Measurements from ENCODE around the gene PIGZ.

The PIGZ gene

GRCh38 chr3:196996454-196997265 lies 28.0 kb upstream of the PIGZ start:
- no peak for DNase-seq (ENCODE audit: low spot score in 2 of 2)
- Mint-ChIP-seq H3K9me3 (no peaks in the 10 kb centered on the region), H3K27ac (ENCODE audit: low read depth) (no peak overlapping the region), H3K27me3 (no peaks in the 10 kb centered on the region), H3K4me3 (no peak overlapping the region), H3K4me1 (no peaks in the 10 kb centered on the region), H3K36me3 (ENCODE audit: insufficient read depth) (peaks cover 2% of the 10 kb centered on the region)
- ATAC-seq (replicated peaks; ENCODE audit: extremely low read depth, poor library complexity, severe bottlenecking) = no peak

DNA sequence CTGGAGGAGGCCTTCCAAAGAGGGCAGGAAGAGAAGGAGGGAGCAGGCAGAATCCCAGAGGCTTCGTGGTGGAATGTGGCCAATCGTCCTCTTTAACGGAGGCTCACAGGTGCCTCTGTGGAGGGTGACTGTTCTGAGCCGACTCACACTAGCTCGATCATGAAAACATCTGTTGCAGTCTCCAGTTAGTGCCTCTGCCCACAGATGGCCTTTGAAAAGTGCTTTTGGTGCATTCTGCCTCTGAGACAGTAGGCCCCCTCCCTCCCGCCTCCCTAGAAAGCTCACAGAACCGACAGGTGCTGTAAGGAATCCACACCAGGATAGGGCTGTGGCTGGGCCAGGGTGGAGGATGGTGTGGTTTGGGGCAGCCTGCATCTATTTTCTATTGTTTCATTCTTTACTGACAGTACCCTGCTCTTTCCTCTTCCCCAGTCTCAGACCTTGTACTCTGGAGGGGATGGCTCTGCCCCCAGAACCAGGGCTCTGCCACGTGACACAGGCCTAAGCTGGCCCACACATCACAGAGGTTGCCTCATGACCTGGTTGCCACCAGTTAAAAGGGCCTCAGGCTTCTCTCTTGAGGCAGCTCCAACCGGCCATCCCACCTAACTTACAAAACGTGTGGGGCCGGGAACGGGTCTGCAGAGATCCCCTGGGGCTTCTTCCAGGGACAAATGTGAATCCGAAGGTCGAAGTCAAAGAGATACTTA lies 27.2 kb upstream of the PIGZ start:
- no peaks in the 10 kb centered on the region for H3K4me1 Mint-ChIP-seq
- no peaks in the 10 kb centered on the region for H3K9me3 Mint-ChIP-seq
- H3K27me3 Mint-ChIP-seq = no peaks in the 10 kb centered on the region
- no peak overlapping the region for H3K27ac Mint-ChIP-seq (ENCODE audit: low read depth)
- H3K36me3 Mint-ChIP-seq (ENCODE audit: insufficient read depth) = peaks cover 1% of the 10 kb centered on the region
- DNase-seq (ENCODE audit: low spot score in 2 of 2) (no peak), ATAC-seq (replicated peaks; ENCODE audit: extremely low read depth, poor library complexity, severe bottlenecking) (no peak)
- no peak overlapping the region for H3K4me3 Mint-ChIP-seq

- DNase-seq (ENCODE audit: low spot score in 2 of 2) = no peak
Measured at GRCh38 chr3:196995027-196995426, 26.4 kb upstream of the PIGZ start.

DNA sequence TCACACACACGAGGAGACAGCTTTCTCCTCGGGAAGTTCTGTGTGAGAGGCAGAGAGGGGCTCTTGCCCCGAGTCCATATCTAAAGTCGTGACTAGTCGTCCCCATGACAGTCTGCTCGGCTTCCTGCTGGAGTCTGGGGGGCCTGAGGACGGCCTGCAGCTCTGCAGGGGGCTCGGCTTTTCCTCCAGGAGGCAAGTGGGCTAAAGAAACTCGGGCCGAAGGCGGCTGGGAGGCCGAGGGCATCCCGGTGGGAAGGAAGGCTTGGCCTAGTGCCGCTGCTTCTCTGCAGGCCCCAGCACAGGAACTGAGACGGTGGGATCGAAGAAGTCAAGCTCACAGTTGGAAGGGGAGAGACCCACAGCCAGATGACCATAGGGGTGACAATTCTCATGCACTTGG lies 25.4 kb upstream of the PIGZ start:
- DNase-seq (ENCODE audit: low spot score in 2 of 2) (no peak), ATAC-seq (replicated peaks; ENCODE audit: extremely low read depth, poor library complexity, severe bottlenecking) (no peak)
- Mint-ChIP-seq H3K36me3 (ENCODE audit: insufficient read depth) (no peaks in the 10 kb centered on the region), H3K9me3 (no peaks in the 10 kb centered on the region), H3K4me1 (no peaks in the 10 kb centered on the region), H3K4me3 (no peak overlapping the region), H3K27me3 (peaks cover 6% of the 10 kb centered on the region), H3K27ac (ENCODE audit: low read depth) (no peak overlapping the region)

More at GRCh38 chr3:196995027-196995426, 26.4 kb upstream of the PIGZ start:
- H3K9me3 Mint-ChIP-seq = no peaks in the 10 kb centered on the region
- no peaks in the 10 kb centered on the region for H3K4me1 Mint-ChIP-seq
- no peak for ATAC-seq (replicated peaks; ENCODE audit: extremely low read depth, poor library complexity, severe bottlenecking)
- H3K27ac Mint-ChIP-seq (ENCODE audit: low read depth) = no peak overlapping the region
- H3K4me3 Mint-ChIP-seq = no peak overlapping the region
- peaks cover 1% of the 10 kb centered on the region for H3K36me3 Mint-ChIP-seq (ENCODE audit: insufficient read depth)
- no peaks in the 10 kb centered on the region for H3K27me3 Mint-ChIP-seq

GRCh38 chr3:196992461-196993065 lies 23.9 kb upstream of the PIGZ start:
- H3K9me3 Mint-ChIP-seq = no peaks in the 10 kb centered on the region
- H3K4me1 Mint-ChIP-seq = no peaks in the 10 kb centered on the region
- DNase-seq (ENCODE audit: low spot score in 2 of 2) = no peak
- no peak overlapping the region for H3K4me3 Mint-ChIP-seq
- H3K27me3 Mint-ChIP-seq = peaks cover 19% of the 10 kb centered on the region
- H3K27ac Mint-ChIP-seq (ENCODE audit: low read depth) = no peak overlapping the region
- H3K36me3 Mint-ChIP-seq (ENCODE audit: insufficient read depth) = no peaks in the 10 kb centered on the region
- ATAC-seq (replicated peaks; ENCODE audit: extremely low read depth, poor library complexity, severe bottlenecking) = no peak

DNA sequence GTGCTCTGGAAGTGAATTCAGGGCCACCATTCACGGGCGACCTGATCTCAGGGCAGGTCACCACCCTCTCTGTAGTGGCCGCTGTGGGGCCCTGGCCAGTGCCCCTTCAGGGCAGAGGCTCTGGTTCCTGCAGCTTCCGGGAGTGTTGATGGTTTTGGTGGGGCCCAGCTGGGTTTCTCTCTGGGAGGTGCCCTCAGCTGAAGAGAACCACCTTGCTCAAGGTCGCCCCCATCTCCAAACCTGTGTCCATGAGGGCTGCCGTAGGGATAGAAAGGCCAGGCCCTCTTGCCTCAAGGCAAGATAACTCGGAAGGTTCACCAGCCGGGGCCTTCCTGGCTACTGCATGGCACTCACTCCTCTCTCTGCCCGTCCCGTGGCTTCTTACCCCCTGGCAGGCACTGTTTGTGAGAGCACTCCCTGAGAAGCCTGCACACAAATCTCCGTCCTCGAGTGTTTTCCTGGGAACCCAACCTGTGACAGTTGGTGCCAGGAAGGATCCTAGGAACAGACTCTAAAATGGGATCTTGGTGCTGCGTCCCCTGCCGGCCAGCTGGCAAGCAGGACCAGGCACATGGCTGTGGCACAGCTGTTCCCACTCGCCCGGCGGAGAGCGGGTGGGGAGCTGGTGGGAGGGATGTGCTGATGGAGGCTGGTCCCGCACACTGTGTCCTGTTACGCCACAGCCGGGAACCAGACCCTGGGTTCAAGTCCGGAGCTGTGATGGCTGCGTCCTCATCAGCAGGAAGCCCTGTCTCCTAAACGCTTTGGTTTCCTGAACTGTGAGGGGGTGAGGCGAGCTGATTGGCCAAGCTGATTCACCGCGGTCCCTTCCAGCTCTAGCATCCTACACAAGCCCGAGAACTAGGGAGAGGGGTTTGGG lies 23.2 kb upstream of the PIGZ start:
- no peak overlapping the region for H3K4me3 Mint-ChIP-seq
- no peaks in the 10 kb centered on the region for H3K4me1 Mint-ChIP-seq
- ATAC-seq (replicated peaks; ENCODE audit: extremely low read depth, poor library complexity, severe bottlenecking) (no peak), DNase-seq (ENCODE audit: low spot score in 2 of 2) (no peak)
- H3K27me3 Mint-ChIP-seq = peaks cover 26% of the 10 kb centered on the region
- no peak overlapping the region for H3K27ac Mint-ChIP-seq (ENCODE audit: low read depth)
- no peaks in the 10 kb centered on the region for H3K9me3 Mint-ChIP-seq
- no peaks in the 10 kb centered on the region for H3K36me3 Mint-ChIP-seq (ENCODE audit: insufficient read depth)

- no peaks in the 10 kb centered on the region for H3K4me1 Mint-ChIP-seq
- H3K4me3 Mint-ChIP-seq = no peak overlapping the region
- ATAC-seq (replicated peaks; ENCODE audit: extremely low read depth, poor library complexity, severe bottlenecking) = no peak
- peaks cover 31% of the 10 kb centered on the region for H3K27me3 Mint-ChIP-seq
- H3K27ac Mint-ChIP-seq (ENCODE audit: low read depth) = no peak overlapping the region
- H3K9me3 Mint-ChIP-seq = no peaks in the 10 kb centered on the region
- no peaks in the 10 kb centered on the region for H3K36me3 Mint-ChIP-seq (ENCODE audit: insufficient read depth)
- DNase-seq (ENCODE audit: low spot score in 2 of 2) = no peak
Measured at GRCh38 chr3:196990601-196991007, 22.0 kb upstream of the PIGZ start.

- no peaks in the 10 kb centered on the region for H3K9me3 Mint-ChIP-seq
- no peaks in the 10 kb centered on the region for H3K4me1 Mint-ChIP-seq
- DNase-seq (ENCODE audit: low spot score in 2 of 2) (no peak), ATAC-seq (replicated peaks; ENCODE audit: extremely low read depth, poor library complexity, severe bottlenecking) (no peak)
- no peaks in the 10 kb centered on the region for H3K36me3 Mint-ChIP-seq (ENCODE audit: insufficient read depth)
- H3K4me3 Mint-ChIP-seq = no peak overlapping the region
- no peak overlapping the region for H3K27ac Mint-ChIP-seq (ENCODE audit: low read depth)
- peaks cover 34% of the 10 kb centered on the region for H3K27me3 Mint-ChIP-seq
Measured at GRCh38 chr3:196989721-196990262, 21.2 kb upstream of the PIGZ start.

DNA sequence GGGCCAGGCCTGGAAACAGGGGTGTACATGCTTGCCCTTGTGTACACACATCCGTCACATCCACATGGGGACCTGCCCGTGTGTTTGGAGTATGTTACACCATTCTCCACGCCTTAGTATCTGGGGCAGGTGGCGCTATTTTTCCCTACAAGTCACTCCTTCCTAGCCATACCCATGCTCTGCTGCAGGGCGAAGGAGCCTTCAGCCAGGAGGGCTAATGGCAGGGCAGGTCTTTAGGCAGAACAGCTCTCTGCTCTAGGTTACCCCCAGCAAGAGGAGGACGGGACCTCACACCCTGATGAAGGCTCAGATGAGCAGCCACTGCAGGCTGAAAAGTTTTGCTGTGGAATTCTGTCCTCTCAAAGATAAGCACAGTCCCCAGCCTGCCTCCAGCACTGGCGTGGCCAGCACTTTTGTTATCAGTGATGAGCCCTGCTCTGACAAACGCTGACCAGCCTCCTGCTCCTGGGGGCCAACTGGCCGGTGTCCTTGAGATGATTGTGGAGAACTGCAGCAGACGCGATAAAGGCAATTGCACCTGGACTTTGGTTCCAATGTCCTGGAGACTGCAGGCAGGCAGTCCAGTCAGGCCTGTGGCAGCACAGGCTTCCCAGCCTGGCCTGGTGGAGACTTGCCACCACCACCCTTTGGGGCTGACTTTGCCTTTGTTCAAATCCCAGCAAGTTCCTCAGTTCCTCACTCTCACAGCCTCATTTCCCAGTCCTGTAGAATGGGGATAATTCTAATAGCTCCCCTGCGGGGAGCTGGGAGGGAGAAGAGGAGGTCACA lies 19.8 kb upstream of the PIGZ start:
- DNase-seq (ENCODE audit: low spot score in 2 of 2) = no peak
- peaks cover 3% of the 10 kb centered on the region for H3K9me3 Mint-ChIP-seq
- ATAC-seq (replicated peaks; ENCODE audit: extremely low read depth, poor library complexity, severe bottlenecking) = no peak
- no peaks in the 10 kb centered on the region for H3K4me1 Mint-ChIP-seq
- H3K36me3 Mint-ChIP-seq (ENCODE audit: insufficient read depth) = no peaks in the 10 kb centered on the region
- no peak overlapping the region for H3K4me3 Mint-ChIP-seq
- H3K27me3 Mint-ChIP-seq = peaks cover 47% of the 10 kb centered on the region
- no peak overlapping the region for H3K27ac Mint-ChIP-seq (ENCODE audit: low read depth)

- Mint-ChIP-seq H3K4me3 (no peak overlapping the region), H3K4me1 (no peaks in the 10 kb centered on the region), H3K9me3 (peaks cover 8% of the 10 kb centered on the region), H3K27me3 (peaks cover 54% of the 10 kb centered on the region), H3K36me3 (ENCODE audit: insufficient read depth) (no peaks in the 10 kb centered on the region), H3K27ac (ENCODE audit: low read depth) (no peak overlapping the region)
- DNase-seq (ENCODE audit: low spot score in 2 of 2) (no peak), ATAC-seq (replicated peaks; ENCODE audit: extremely low read depth, poor library complexity, severe bottlenecking) (no peak)
Measured at GRCh38 chr3:196987022-196987421, 18.4 kb upstream of the PIGZ start.

DNA sequence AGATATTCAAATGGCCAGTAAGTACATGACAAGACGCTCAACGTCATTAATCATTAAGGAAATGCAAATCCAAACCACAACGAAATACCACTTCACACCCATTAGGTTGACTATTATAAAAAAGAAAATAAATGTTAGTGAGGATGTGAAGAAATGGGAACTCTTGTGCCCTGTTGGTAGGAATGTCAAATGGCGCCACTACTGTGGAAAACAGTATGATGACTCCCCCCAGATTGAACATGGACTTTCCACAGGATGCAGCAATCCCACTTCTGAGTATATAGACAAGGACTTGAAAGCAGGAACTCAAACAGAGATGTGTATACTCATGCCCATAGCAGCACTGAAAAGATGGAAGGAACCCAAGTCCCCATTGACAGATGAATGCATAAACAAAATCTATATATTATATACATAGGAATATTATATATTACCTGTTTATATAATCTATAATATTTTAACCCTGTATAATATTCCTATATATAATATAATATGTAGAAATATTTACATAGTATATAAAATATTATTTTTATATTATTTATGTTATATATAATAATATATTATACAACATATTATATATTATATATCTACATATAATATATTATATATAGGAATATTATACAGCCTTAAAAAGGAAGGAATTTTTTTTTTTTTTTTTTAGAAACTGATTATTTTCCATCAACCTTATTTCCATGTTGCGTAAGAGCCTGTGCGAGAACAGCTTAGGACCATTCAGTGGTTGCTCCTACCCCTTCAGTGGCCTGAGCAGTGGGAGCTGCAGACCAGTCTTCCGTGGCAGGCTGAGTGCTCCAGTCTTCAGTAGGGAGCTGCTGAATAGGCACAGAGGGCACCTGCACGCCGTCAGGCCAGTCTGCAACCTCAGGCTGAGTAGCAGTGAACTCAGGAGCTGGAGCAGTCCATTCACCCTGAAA lies 17.6 kb upstream of the PIGZ start:
- Mint-ChIP-seq H3K36me3 (ENCODE audit: insufficient read depth) (no peaks in the 10 kb centered on the region), H3K27me3 (peaks cover 62% of the 10 kb centered on the region), H3K9me3 (peaks cover 8% of the 10 kb centered on the region), H3K4me1 (no peaks in the 10 kb centered on the region), H3K4me3 (no peak overlapping the region), H3K27ac (ENCODE audit: low read depth) (no peak overlapping the region)
- ATAC-seq (replicated peaks; ENCODE audit: extremely low read depth, poor library complexity, severe bottlenecking) (no peak), DNase-seq (ENCODE audit: low spot score in 2 of 2) (no peak)

Data from central memory CD8-positive, alpha-beta T cell (primary cell).